H9 (cell line): ENCODE data around the gene EPHA8. TPM values are rescaled to one million over a fixed set of nuclear protein-coding genes. Genes with fewer than 3 reads are reported as not detected.

Source experiments
- DNase-seq: peaks from one replicate; pipeline ENCODE4 v3.0.0-alpha.2; 2017
- H2AFZ ChIP-seq: one replicate; pipeline ENCODE4 v1.6.1; 2013; ENCODE audit warnings: mild to moderate bottlenecking, low read length, control low read depth, moderate library complexity
- H2AK5ac ChIP-seq: 2 replicates; pipeline ENCODE4 v1.6.1; 2013; ENCODE audit warnings: low read length, control low read depth, mixed read lengths; ENCODE audit not compliant: insufficient read length
- H2BK120ac ChIP-seq: one replicate; pipeline ENCODE4 v1.6.1; 2013; ENCODE audit warnings: low read depth, mild to moderate bottlenecking, low read length, control low read depth, inconsistent platforms; ENCODE audit not compliant: poor library complexity, severe bottlenecking
- H2BK12ac ChIP-seq: 2 replicates; pipeline ENCODE4 v1.6.1; 2013; ENCODE audit warnings: low read length, control low read depth, mixed read lengths, low read depth; ENCODE audit not compliant: insufficient read length
- H2BK15ac ChIP-seq: 2 replicates; pipeline ENCODE4 v1.6.1; 2013; ENCODE audit warnings: low read depth, low read length, control low read depth
- H2BK20ac ChIP-seq: one replicate; pipeline ENCODE4 v1.6.1; 2013; ENCODE audit warnings: low read depth, mild to moderate bottlenecking, low read length, control low read depth, inconsistent platforms; ENCODE audit not compliant: poor library complexity, severe bottlenecking
- H2BK5ac ChIP-seq: 2 replicates; pipeline ENCODE4 v1.6.1; 2013; ENCODE audit warnings: low read length, control low read depth, mixed read lengths; ENCODE audit not compliant: insufficient read length
- H3K14ac ChIP-seq: 2 replicates; pipeline ENCODE4 v1.6.1; 2013; ENCODE audit warnings: low read length, control low read depth; ENCODE audit not compliant: insufficient read depth
- H3K18ac ChIP-seq: 2 replicates; pipeline ENCODE4 v1.6.1; 2013; ENCODE audit warnings: low read depth, mild to moderate bottlenecking, mixed read lengths, low read length, control low read depth; ENCODE audit not compliant: insufficient read length
- H3K23ac ChIP-seq: 2 replicates; pipeline ENCODE4 v1.6.1; 2013; ENCODE audit warnings: low read length, control low read depth, mixed read lengths, low read depth; ENCODE audit not compliant: insufficient read length
- H3K23me2 ChIP-seq: 2 replicates; pipeline ENCODE4 v1.6.1; 2013; ENCODE audit warnings: low read depth, mild to moderate bottlenecking, mixed read lengths, low read length, control low read depth; ENCODE audit not compliant: insufficient read length, poor library complexity, severe bottlenecking
- H3K27ac ChIP-seq: 2 replicates; pipeline ENCODE4 v1.5.1; 2013; ENCODE audit warnings: low read length, control low read depth, mixed read lengths, low read depth; ENCODE audit not compliant: insufficient read length
- H3K27me3 ChIP-seq: 2 replicates; pipeline ENCODE4 v1.6.1; 2013; ENCODE audit warnings: low read length, control low read depth, inconsistent platforms; ENCODE audit not compliant: insufficient read depth
- H3K4ac ChIP-seq: 2 replicates; pipeline ENCODE4 v1.6.1; 2013; ENCODE audit warnings: low read depth, mild to moderate bottlenecking, control low read depth, inconsistent platforms, low read length, moderate library complexity
- H3K4me1 ChIP-seq: 2 replicates; pipeline ENCODE4 v1.6.1; 2013; ENCODE audit warnings: low read length, control low read depth, inconsistent platforms; ENCODE audit not compliant: insufficient read depth
- H3K4me2 ChIP-seq: 2 replicates; pipeline ENCODE4 v1.6.1; 2013; ENCODE audit warnings: low read length, control low read depth, mixed read lengths; ENCODE audit not compliant: insufficient read length, insufficient read depth
- H3K56ac ChIP-seq: 2 replicates; pipeline ENCODE4 v1.6.1; 2013; ENCODE audit warnings: low read depth, mild to moderate bottlenecking, mixed read lengths, low read length, control low read depth; ENCODE audit not compliant: insufficient read length
- H3K79me1 ChIP-seq: 2 replicates; pipeline ENCODE4 v1.6.1; 2013; ENCODE audit warnings: low read depth, mild to moderate bottlenecking, moderate library complexity, low read length, control low read depth, inconsistent platforms; ENCODE audit not compliant: insufficient read depth, poor library complexity, severe bottlenecking
- H3K79me2 ChIP-seq: 2 replicates; pipeline ENCODE4 v1.6.1; 2013; ENCODE audit warnings: low read length, control low read depth, inconsistent platforms; ENCODE audit not compliant: insufficient read depth
- H3K9ac ChIP-seq: 2 replicates; pipeline ENCODE4 v1.6.1; 2013; ENCODE audit warnings: low read length, control low read depth, mixed read lengths; ENCODE audit not compliant: insufficient read length; ENCODE audit errors: extremely low read depth
- H3K9me3 ChIP-seq: one replicate; pipeline ENCODE4 v1.6.1; 2013; ENCODE audit warnings: low read depth, low read length, inconsistent platforms; ENCODE audit not compliant: control insufficient read depth
- H3T11ph ChIP-seq: one replicate; pipeline ENCODE4 v1.6.1; 2013; ENCODE audit warnings: mild to moderate bottlenecking, low read length, control low read depth, inconsistent platforms
- H4K20me1 ChIP-seq: one replicate; pipeline ENCODE4 v1.6.1; 2013; ENCODE audit not compliant: control insufficient read depth, insufficient read length, insufficient read depth
- H4K5ac ChIP-seq: 2 replicates; pipeline ENCODE4 v1.6.1; 2013; ENCODE audit warnings: low read depth, mild to moderate bottlenecking, mixed read lengths, low read length, control low read depth; ENCODE audit not compliant: insufficient read length
- H4K8ac ChIP-seq: replicated peaks from 2 replicates; pipeline ENCODE4 v1.6.1; 2013; ENCODE audit warnings: low read length, control low read depth, mixed read lengths, low read depth; ENCODE audit not compliant: insufficient read length
- H4K91ac ChIP-seq: 2 replicates; pipeline ENCODE4 v1.6.1; 2013; ENCODE audit warnings: low read depth, mild to moderate bottlenecking, moderate library complexity, mixed read lengths, low read length, control low read depth; ENCODE audit not compliant: insufficient read length
- H3K27ac Mint-ChIP-seq, 3 experiments: 2 replicates in 2 of 3; 3 replicates in 1 of 3; pipeline ENCODE4 v1.8.0; 2020 to 2021; ENCODE audit warnings: mixed read lengths in 3 of 3, mild to moderate bottlenecking in 1 of 3, moderate library complexity in 1 of 3
- H3K27me3 Mint-ChIP-seq: 2 replicates; pipeline ENCODE4 v1.8.0; 2021; ENCODE audit warnings: low read depth, mild to moderate bottlenecking, moderate library complexity, mixed read lengths
- H3K36me3 Mint-ChIP-seq, 3 experiments: 2 replicates in 2 of 3; 3 replicates in 1 of 3; pipeline ENCODE4 v1.8.0; 2020 to 2021; ENCODE audit warnings: low read depth in 3 of 3, mixed read lengths in 3 of 3; ENCODE audit not compliant: insufficient read depth in 1 of 3
- H3K4me1 Mint-ChIP-seq, 2 experiments: 2 replicates each; pipeline ENCODE4 v1.8.0; 2020; ENCODE audit warnings: mixed read lengths in 2 of 2
- H3K4me3 Mint-ChIP-seq, 2 experiments: 2 replicates in 1 of 2; 3 replicates in 1 of 2; pipeline ENCODE4 v1.8.0; 2020 to 2021; ENCODE audit warnings: mild to moderate bottlenecking in 2 of 2, mixed read lengths in 2 of 2, moderate library complexity in 1 of 2
- H3K9me3 Mint-ChIP-seq, 2 experiments: 2 replicates in 1 of 2; 3 replicates in 1 of 2; pipeline ENCODE4 v1.8.0; 2020; ENCODE audit warnings: mild to moderate bottlenecking in 2 of 2, mixed read lengths in 2 of 2, moderate library complexity in 1 of 2
- CTCF ChIP-seq: fragments of 200-600 bp; sonication (generic); conservative IDR thresholded peaks from 3 replicates; pipeline ENCODE4 v1.8.0; 2021; ENCODE audit warnings: antibody characterized with exemption, mild to moderate bottlenecking
- WGBS: extraction: QIAGEN DNeasy Blood & Tissue Kit; methylation state at CpG from one replicate; pipeline ENCODE4 v1.1.7; 2013; ENCODE audit warnings: missing lambda C conversion rate, low lambda C conversion rate, mixed read lengths; ENCODE audit not compliant: insufficient read length; ENCODE audit errors: extremely low coverage; 5-methylcytosine and 5-hydroxymethylcytosine counted together
- total RNA-seq: library from RNA; stranded (reverse); gene quantifications from 2 replicates; pipeline ENCODE4 v1.2.1, GENCODE V29; 2021

Gene EPHA8
- total RNA-seq, 1 experiment from 2014 or later, result 3.4 TPM

GRCh38 chr1:22567197-22567596 is 3.9 kb downstream of the EPHA8 start:
- no peaks in the 10 kb centered on the region for H4K20me1 ChIP-seq
- H3K79me2 ChIP-seq, result no peaks in the 10 kb centered on the region
- no peaks in the 10 kb centered on the region; a peak in 2 of 7 replicates for H3K36me3 Mint-ChIP-seq
- no peak overlapping the region for H4K5ac ChIP-seq
- H3K27ac Mint-ChIP-seq, result no peak overlapping the region
- peaks cover 9% of the 10 kb centered on the region for H3K23me2 ChIP-seq
- no peak overlapping the region for H3K56ac ChIP-seq
- no peak overlapping the region for H2BK12ac ChIP-seq
- H3K27ac ChIP-seq, result no peak overlapping the region
- no peak overlapping the region for H2BK15ac ChIP-seq
- H4K8ac ChIP-seq, result no peak overlapping the region
- H2BK20ac ChIP-seq, result no peak overlapping the region
- H2BK120ac ChIP-seq, result no peak overlapping the region
- no peak overlapping the region for H3K4ac ChIP-seq
- peaks cover 0 to 2% of the 10 kb centered on the region in 2 experiments; a peak in 1 of 5 replicates for H3K9me3 Mint-ChIP-seq
- no peak overlapping the region for H4K91ac ChIP-seq
- TF ChIP-seq CTCF, result no peak
- H3K4me2 ChIP-seq, result no peak overlapping the region
- no peaks in the 10 kb centered on the region for H3K9me3 ChIP-seq
- peaks cover 29% of the 10 kb centered on the region for H3K27me3 Mint-ChIP-seq
- no peak overlapping the region for H3T11ph ChIP-seq
- DNase-seq, result no peak
- no peak overlapping the region for H2BK5ac ChIP-seq
- no peak overlapping the region for H3K23ac ChIP-seq
- H3K79me1 ChIP-seq, result no peaks in the 10 kb centered on the region
- no peak overlapping the region for H3K9ac ChIP-seq
- no peak overlapping the region for H3K18ac ChIP-seq
- no peak overlapping the region for H2AFZ ChIP-seq
- H3K4me1 ChIP-seq, result peaks cover 1% of the 10 kb centered on the region; the same call in 1 of the 2 replicates
- H3K4me3 Mint-ChIP-seq, result no peak overlapping the region
- no peak overlapping the region for H2AK5ac ChIP-seq
- no CpG with 5 or more reads among the region's 14 CpGs for WGBS
- peaks cover 12% of the 10 kb centered on the region; the same call in 1 of the 2 replicates for H3K27me3 ChIP-seq
- peaks cover 15 to 38% of the 10 kb centered on the region in 2 experiments for H3K4me1 Mint-ChIP-seq
- H3K14ac ChIP-seq, result no peak overlapping the region
